SJCRH30 (cell line): ENCODE data around the gene KY. TPM values are rescaled to one million over a fixed set of nuclear protein-coding genes. Genes with fewer than 3 reads are reported as not detected.

Experiments used
- DNase-seq, 2 experiments: peaks; one replicate each; pipeline ENCODE4 v3.0.0-alpha.2; 2015 to 2020
- H3K27ac ChIP-seq: fragments of 250-450 bp; sonication (Bioruptor Pico); 2 replicates; pipeline ENCODE4 v1.5.1; 2020; ENCODE audit warnings: mild to moderate bottlenecking, moderate library complexity
- H3K27me3 ChIP-seq: fragments of 250-450 bp; sonication (Bioruptor Pico); 2 replicates; pipeline ENCODE4 v1.5.1; 2020; ENCODE audit warnings: mild to moderate bottlenecking, moderate library complexity
- H3K36me3 ChIP-seq: fragments of 250-450 bp; sonication (Bioruptor Pico); 2 replicates; pipeline ENCODE4 v1.5.1; 2020; ENCODE audit warnings: mild to moderate bottlenecking, moderate library complexity
- H3K4me1 ChIP-seq: fragments of 250-450 bp; sonication (Bioruptor Pico); 2 replicates; pipeline ENCODE4 v1.5.1; 2020; ENCODE audit warnings: mild to moderate bottlenecking, moderate library complexity
- H3K4me3 ChIP-seq: fragments of 250-450 bp; sonication (Bioruptor Pico); 2 replicates; pipeline ENCODE4 v1.5.1; 2020; ENCODE audit warnings: mild to moderate bottlenecking, moderate library complexity
- H3K9me3 ChIP-seq: fragments of 250-450 bp; sonication (Bioruptor Pico); replicated peaks from 2 replicates; pipeline ENCODE4 v1.5.1; 2020; ENCODE audit warnings: mild to moderate bottlenecking, moderate library complexity
- total RNA-seq: library from RNA; depleted of rRNA; stranded (reverse); fragments of >200 nt; shearing (Covaris generic); gene quantifications from 2 replicates; pipeline ENCODE4 v1.2.3, GENCODE V29; 2014; rRNA removed

Gene KY, protein sequence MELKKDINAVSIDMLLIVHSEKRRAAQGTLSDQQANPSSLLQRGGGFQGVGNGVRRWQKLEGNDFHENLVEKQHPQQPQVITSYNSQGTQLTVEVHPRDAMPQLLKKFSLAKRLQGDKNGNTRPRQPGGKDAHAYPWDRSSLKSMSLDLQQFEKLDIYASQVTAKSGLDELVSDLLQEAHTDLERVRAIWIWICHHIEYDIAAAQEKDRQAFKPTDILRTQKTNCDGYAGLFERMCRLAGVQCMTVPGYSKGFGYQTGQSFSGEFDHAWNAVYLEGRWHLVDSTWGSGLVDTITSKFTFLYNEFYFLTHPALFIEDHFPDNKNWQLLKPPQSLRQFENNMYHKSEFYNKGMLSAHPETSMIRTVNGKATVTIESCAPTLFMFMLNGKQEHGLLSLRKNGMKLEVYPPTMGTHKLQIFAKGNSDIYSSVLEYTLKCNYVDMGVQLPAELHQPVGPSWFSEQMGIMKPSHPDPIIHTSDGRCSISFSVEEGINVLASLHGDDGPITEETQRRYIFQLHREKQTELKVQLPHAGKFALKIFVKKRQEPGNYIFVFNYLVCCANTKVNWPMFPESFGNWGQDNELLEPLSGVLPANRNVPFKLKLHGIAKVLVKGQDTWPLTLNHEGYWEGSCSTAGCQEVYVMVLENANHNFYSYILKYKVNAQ
- total RNA-seq, result not detected in 2 replicates

GRCh38 chr3:134650431-134651346 is at the start of gene KY:
KY (minus strand) TSS chr3:134651022; CDS start chr3:134650960, 62 bp downstream.
- Histone ChIP-seq H3K27ac (no peak within 1 kb of the TSS), H3K36me3 (no peaks in the 10 kb centered on the region), H3K27me3 (no peaks in the 10 kb centered on the region), H3K4me3 (no peak within 1 kb of the TSS), H3K4me1 (no peaks in the 10 kb centered on the region), H3K9me3 (no peaks in the 10 kb centered on the region)
- no peak for DNase-seq

- H3K9me3 ChIP-seq, result no peaks in the 10 kb centered on the region
- DNase-seq, result no peak
- H3K27ac ChIP-seq, result no peak overlapping the region
- no peaks in the 10 kb centered on the region for H3K4me1 ChIP-seq
- H3K36me3 ChIP-seq, result no peaks in the 10 kb centered on the region
- no peaks in the 10 kb centered on the region for H3K27me3 ChIP-seq
- H3K4me3 ChIP-seq, result no peak overlapping the region
Measured at GRCh38 chr3:134699721-134700120, 48.9 kb upstream of the KY start.

- no peak for DNase-seq
- H3K36me3 ChIP-seq, result no peaks in the 10 kb centered on the region
- H3K4me3 ChIP-seq, result no peak overlapping the region
- no peaks in the 10 kb centered on the region for H3K4me1 ChIP-seq
- no peak overlapping the region for H3K27ac ChIP-seq
- no peaks in the 10 kb centered on the region for H3K9me3 ChIP-seq
- H3K27me3 ChIP-seq, result no peaks in the 10 kb centered on the region
Measured at GRCh38 chr3:134699141-134699711, 48.4 kb upstream of the KY start.

DNA sequence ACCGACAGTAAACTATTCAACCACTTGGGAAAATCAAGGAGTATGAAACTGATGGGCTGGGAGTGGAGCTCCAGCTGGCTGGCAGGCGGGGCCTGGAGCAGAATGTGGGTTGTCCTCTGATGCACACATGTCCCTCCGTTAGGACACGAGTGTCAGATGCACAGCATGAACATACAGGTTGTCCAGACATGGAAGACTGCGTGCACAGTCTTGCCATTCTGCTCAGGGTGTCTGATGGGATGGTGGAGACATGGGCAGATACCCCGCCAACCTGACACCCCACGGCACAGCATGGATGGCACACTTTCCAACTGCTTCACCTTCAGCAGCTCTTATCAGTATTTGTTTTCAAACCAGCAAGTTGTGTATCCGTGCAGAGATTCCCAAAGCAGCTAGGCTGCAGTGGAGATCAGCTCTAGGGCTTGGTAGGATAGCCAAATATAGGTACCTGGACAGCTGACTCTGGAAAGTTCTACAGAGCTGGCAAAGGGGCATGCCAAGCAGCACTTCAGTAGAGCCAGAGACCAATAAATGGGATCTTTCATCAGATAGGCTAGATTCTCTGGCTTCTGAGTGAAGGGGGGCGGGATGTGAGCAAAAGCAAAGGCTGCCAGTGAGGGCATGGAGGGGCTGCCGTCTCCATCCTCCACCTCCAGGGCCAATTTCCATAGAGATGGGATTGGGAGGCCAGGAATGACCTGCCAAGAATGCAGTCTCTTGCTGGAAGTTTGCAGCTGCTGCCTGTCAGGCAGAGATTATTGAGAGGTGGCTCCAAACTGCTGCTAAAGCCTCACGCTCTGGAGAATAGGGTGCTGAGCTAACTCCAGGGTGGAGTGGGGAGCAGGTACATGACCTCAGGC is 47.2 kb upstream of the KY start:
- Histone ChIP-seq H3K4me1 (no peaks in the 10 kb centered on the region), H3K9me3 (no peaks in the 10 kb centered on the region), H3K27me3 (no peaks in the 10 kb centered on the region), H3K27ac (no peak overlapping the region), H3K36me3 (no peaks in the 10 kb centered on the region), H3K4me3 (no peak overlapping the region)
- DNase-seq, result no peak

DNA sequence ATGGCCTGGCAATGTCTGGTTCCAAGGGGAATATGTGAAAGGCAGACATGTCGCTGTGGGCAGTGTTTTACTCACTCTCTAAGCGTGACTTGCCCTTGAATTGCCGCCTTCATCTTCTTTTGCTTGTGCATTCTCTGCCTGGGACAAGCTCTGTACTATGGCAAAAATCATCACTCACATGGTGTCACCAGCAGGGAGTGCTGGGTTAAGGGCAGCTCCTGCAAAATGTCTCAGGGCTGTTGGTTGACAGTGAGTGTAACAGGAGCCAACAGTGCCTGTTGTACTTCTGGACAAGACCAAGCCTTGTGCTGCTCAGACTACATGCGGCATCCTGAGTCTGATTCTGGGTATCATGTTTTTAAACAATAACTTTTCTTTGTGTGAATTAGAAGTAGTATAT is 45.3 kb upstream of the KY start:
- H3K9me3 ChIP-seq, result no peaks in the 10 kb centered on the region
- no peak overlapping the region for H3K27ac ChIP-seq
- H3K4me1 ChIP-seq, result no peaks in the 10 kb centered on the region
- no peaks in the 10 kb centered on the region for H3K27me3 ChIP-seq
- no peak overlapping the region for H3K4me3 ChIP-seq
- no peak for DNase-seq
- no peaks in the 10 kb centered on the region for H3K36me3 ChIP-seq

GRCh38 chr3:134694946-134695543 is 44.2 kb upstream of the KY start:
- H3K27ac ChIP-seq, result no peak overlapping the region
- H3K4me1 ChIP-seq, result no peaks in the 10 kb centered on the region
- no peaks in the 10 kb centered on the region for H3K36me3 ChIP-seq
- H3K9me3 ChIP-seq, result no peaks in the 10 kb centered on the region
- no peaks in the 10 kb centered on the region for H3K27me3 ChIP-seq
- H3K4me3 ChIP-seq, result no peak overlapping the region
- DNase-seq, result no peak

DNA sequence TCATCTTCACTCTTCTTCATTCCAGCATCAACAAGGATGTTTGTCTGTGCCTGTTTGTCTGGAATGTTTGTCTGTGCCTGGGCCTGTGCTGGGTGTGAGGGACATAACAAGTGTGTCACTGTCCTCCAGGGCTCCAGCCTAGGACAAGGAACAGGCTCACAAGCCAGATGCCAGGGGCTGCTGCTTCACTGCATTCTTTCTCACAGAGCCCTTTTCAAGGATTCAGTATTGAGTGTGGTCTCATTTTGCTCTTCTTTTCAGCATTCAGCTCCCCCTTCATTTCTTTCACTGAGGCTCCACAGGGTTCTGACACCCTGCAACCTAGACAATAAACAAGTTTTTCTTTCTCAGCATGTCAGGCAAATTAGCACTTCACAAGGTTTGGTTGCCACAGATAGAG is 43.6 kb upstream of the KY start:
- DNase-seq, result no peak
- no peaks in the 10 kb centered on the region for H3K27me3 ChIP-seq
- no peaks in the 10 kb centered on the region for H3K9me3 ChIP-seq
- H3K4me1 ChIP-seq, result no peaks in the 10 kb centered on the region
- H3K36me3 ChIP-seq, result no peaks in the 10 kb centered on the region
- no peak overlapping the region for H3K4me3 ChIP-seq
- H3K27ac ChIP-seq, result no peak overlapping the region

DNA sequence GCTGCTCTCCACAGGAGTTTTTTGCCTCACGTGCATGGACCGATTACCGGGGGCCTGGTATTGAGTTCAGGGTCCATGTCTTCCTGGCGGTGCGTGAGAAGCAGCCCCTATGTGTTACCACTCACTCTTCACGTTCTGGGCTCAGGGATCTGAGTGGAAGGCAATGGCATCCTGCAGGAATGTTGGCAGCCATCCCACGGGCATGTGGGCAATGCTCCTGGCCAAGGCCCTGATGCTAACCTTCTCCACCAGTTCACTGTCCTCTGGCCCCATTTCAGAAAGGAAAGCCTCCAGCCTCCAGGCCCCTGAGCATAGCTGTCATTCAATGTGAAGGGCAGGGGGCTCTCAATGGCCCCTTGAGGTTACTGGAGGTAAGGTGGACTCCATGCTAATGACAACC is 43.0 kb upstream of the KY start:
- DNase-seq, result no peak

DNA sequence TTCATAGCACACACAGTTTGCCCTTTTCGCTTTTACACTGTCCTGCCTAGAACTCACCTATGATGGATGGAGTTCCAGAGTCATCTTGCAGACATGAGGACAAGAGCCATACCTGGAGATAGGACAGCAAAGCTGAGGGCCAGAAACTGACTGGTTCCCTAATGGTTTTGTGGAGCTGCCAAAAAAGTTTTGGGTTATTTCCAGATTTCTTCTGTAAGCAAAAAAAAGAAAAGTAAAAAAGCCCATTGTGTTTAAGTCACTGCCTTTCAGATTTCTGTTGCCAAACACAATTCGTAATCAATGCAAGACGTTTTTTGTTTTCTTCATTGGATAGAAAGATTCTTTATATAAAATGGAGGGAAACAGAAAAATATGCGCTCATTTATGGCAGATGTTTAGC is 42.4 kb upstream of the KY start:
- Histone ChIP-seq H3K4me3 (no peak overlapping the region), H3K27me3 (no peaks in the 10 kb centered on the region), H3K4me1 (no peaks in the 10 kb centered on the region), H3K27ac (no peak overlapping the region), H3K36me3 (no peaks in the 10 kb centered on the region), H3K9me3 (no peaks in the 10 kb centered on the region)
- no peak for DNase-seq

More for the DNA sequence above, 43.0 kb upstream of the KY start:
- Histone ChIP-seq H3K4me1 (no peaks in the 10 kb centered on the region), H3K9me3 (no peaks in the 10 kb centered on the region), H3K27ac (no peak overlapping the region), H3K27me3 (no peaks in the 10 kb centered on the region), H3K36me3 (no peaks in the 10 kb centered on the region), H3K4me3 (no peak overlapping the region)

GRCh38 chr3:134690226-134690625 is 39.4 kb upstream of the KY start:
- Histone ChIP-seq H3K4me1 (no peaks in the 10 kb centered on the region), H3K4me3 (no peak overlapping the region), H3K27ac (no peak overlapping the region), H3K27me3 (no peaks in the 10 kb centered on the region), H3K9me3 (no peaks in the 10 kb centered on the region), H3K36me3 (no peaks in the 10 kb centered on the region)
- no peak for DNase-seq

DNA sequence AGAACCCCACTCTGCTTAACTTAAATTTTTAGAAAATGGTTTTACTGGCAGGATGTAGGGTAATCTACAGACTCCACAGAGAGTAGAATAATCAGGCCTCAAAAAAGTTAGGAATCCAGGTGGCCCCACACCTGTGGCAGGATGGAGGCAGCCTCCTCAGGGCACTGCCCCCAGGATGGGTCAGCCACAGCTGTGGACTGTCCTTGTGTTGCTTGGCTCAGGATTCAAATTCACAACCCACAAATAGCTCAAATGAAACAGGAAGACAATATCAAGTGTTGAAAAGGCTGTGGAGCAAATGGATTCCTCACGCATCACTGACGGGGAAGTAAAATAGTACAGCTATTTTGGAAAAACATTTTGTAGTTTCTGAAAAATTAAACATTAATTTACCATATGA is 36.8 kb upstream of the KY start:
- no peaks in the 10 kb centered on the region for H3K27me3 ChIP-seq
- H3K9me3 ChIP-seq, result no peaks in the 10 kb centered on the region
- no peak overlapping the region for H3K4me3 ChIP-seq
- DNase-seq, result no peak
- H3K36me3 ChIP-seq, result no peaks in the 10 kb centered on the region
- H3K27ac ChIP-seq, result no peak overlapping the region
- H3K4me1 ChIP-seq, result no peaks in the 10 kb centered on the region

DNA sequence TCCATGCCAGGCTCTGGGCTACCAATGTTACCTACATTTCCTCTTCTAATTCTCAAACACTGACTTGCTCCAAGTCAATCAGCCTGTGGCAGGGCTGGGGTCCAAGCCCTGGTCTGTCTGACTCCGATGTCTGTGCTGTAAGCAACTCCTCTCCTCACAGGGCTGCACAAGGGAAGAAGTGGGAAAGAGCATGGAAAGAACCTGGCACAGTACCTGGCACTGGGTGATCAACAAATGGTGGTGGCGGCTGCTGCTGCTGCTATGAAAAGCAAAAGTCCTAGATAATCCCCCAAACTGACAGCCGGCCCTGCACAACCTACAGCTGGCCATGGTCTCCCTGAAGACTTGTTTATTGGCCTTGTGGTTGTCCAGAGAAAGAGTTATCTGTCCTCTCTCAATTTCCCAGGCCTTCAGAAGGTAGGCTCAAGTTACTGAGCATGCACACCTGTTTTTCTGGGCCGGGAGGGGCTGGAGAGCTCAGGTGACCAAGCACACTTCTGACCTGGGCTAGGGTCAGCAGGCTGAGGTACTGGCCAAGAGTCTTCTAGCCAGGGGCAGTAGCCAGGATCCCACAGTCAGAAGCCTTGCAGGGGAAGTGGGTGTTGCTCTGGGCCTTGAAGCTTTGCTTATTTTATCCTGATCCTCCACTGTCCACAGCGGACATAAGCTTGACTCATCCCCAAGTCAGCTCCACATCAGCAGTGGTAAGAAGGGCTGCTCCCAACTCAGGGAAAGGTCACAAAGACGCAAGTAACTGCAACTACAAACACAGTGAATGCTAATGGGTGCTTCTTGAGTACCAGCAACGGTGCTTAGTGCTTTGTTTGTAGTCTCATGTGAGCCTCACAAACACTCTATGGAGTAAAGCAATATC is 35.3 kb upstream of the KY start:
- Histone ChIP-seq H3K9me3 (no peaks in the 10 kb centered on the region), H3K36me3 (no peaks in the 10 kb centered on the region), H3K4me1 (no peaks in the 10 kb centered on the region), H3K27me3 (no peaks in the 10 kb centered on the region), H3K27ac (no peak overlapping the region), H3K4me3 (no peak overlapping the region)
- peak in 1 of 2 experiments; percentile 44 for DNase-seq
